Gastroesophageal sphincter (tissue), 4 donors: Measurements from ENCODE around the gene SCARB2. TPM values are rescaled to one million over a fixed set of nuclear protein-coding genes. Genes with fewer than 3 reads are reported as not detected.

Experiments used
- ATAC-seq: fragments of 150-250 bp; one replicate; pipeline ENCODE4 v1.9.1; 2016; ENCODE audit warnings: mild to moderate bottlenecking, moderate library complexity
- H3K27ac ChIP-seq, 4 donors: fragments of 200-600 bp; sonication (generic) in 3 of 4; 1 replicate in 3 of 4; 2 replicates in 1 of 4; pipeline ENCODE4 v1.5.1; 2016 to 2019
- H3K27me3 ChIP-seq: fragments of 200-600 bp; sonication (generic); one replicate; pipeline ENCODE4 v1.5.1; 2019
- H3K36me3 ChIP-seq, 2 donors: fragments of 200-600 bp; sonication (generic); one replicate each; pipeline ENCODE4 v1.5.1; 2019; ENCODE audit warnings: control low read depth in 1 of 2
- H3K4me1 ChIP-seq, 3 donors: fragments of 200-600 bp; sonication (generic); 1 replicate in 2 of 3; 2 replicates in 1 of 3; pipeline ENCODE4 v1.5.1; 2016 to 2019; ENCODE audit warnings: control low read depth in 2 of 3
- H3K4me3 ChIP-seq, 2 donors: fragments of 200-600 bp; sonication (generic); one replicate each; pipeline ENCODE4 v1.5.1; 2019; ENCODE audit warnings: mild to moderate bottlenecking in 1 of 2, moderate library complexity in 1 of 2
- H3K9me3 ChIP-seq, 3 donors: fragments of 200-600 bp; sonication (generic); one replicate each; pipeline ENCODE4 v1.5.1; 2017 to 2019; ENCODE audit warnings: control low read depth in 2 of 3
- EP300 ChIP-seq: sonication (generic); formaldehyde crosslinking; IDR thresholded peaks from one replicate; pipeline ENCODE4 v1.6.1; 2017; ENCODE audit warnings: antibody characterized with exemption, mild to moderate bottlenecking
- POLR2A ChIP-seq, 2 donors: fragments of 450-650 bp; IDR thresholded peaks; one replicate each; pipeline ENCODE4 v1.6.1; 2017; ENCODE audit warnings: antibody characterized with exemption in 2 of 2, mild to moderate bottlenecking in 2 of 2, moderate library complexity in 1 of 2
- POLR2AphosphoS5 ChIP-seq: sonication (generic); formaldehyde crosslinking; IDR thresholded peaks from one replicate; pipeline ENCODE4 v1.6.1; 2017; ENCODE audit warnings: antibody characterized with exemption
- WGBS, 2 donors: methylation state at CpG; one replicate each; pipeline ENCODE4 v1.1.5; 2018; ENCODE audit warnings: low coverage in 1 of 2; 5-methylcytosine and 5-hydroxymethylcytosine counted together
- total RNA-seq, 4 donors: library from RNA; depleted of rRNA; stranded (reverse); fragments of >200 nt; gene quantifications; one replicate each; pipeline ENCODE4 v1.1.0, GENCODE V29; 2016
- TF ChIP-seq, protein P1 (sequence below), 4 experiments: fragments of 200-600 bp in 2 of 4; fragments of 450-650 bp in 2 of 4; sonication (generic) in 1 of 4; IDR thresholded peaks; one replicate each; pipeline ENCODE4 v1.5.1; 2017 to 2019; ENCODE audit warnings: antibody characterized with exemption in 4 of 4, mild to moderate bottlenecking in 2 of 4, moderate library complexity in 2 of 4

Gene SCARB2
- total RNA-seq, 4 donors from 2014 or later, result 121 to 169 (median 130) TPM

DNA sequence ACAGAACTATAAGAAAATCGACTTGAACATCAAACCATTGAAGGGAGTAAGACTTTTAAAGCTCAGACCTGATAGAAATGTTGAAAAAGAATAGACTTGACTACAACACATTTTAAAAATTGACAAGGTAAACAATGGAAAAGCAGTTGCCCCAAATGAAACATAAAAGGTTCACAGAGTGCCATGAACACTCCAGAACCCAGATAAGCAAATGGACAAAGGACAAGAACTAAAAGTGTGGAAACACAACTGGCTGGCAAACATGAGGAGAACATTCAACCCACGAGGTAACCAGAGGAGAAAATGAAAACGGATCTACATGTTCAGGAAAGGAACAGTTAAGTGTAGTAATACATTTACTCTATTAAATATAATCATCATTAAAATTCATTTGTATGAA, 26.5 kb downstream of the SCARB2 start:
- no peak overlapping the region for H3K27ac ChIP-seq
- ATAC-seq, result no peak

DNA sequence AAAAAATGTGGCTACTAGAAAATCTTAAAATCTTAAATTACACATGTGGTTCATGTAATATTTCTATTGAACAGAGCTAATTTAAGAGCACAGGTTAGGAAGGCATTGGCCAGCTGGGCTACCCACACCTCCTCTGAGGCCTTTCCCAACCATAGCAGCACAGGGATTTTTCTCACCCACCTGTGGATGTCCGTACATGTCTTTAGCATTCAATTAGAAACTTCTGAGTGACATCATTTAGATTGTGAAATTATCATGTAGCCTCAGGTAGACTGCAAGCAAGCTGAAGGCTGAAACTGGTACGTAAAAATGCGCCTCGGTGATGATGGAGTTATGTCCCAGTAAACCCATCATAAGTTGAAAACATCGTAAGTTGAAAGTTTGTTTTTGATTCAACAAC, 31.2 kb downstream of the SCARB2 start:
- 90 to 93% methylated on average over 5 of the region's 5 CpGs for WGBS, 2 donors
- H3K36me3 ChIP-seq, result peaks cover 0 to 37% of the 10 kb centered on the region in 2 donors

More for the DNA sequence above, 26.5 kb downstream of the SCARB2 start:
- WGBS, 2 donors, result 16 to 36% methylated on average over 2 to 3 of the region's 3 CpGs
- TF ChIP-seq POLR2AphosphoS5 (no peak), EP300 (no peak), POLR2A (IDR thresholded peaks at IDR 0.05) (no peak)
- TF ChIP-seq, protein P1, sequence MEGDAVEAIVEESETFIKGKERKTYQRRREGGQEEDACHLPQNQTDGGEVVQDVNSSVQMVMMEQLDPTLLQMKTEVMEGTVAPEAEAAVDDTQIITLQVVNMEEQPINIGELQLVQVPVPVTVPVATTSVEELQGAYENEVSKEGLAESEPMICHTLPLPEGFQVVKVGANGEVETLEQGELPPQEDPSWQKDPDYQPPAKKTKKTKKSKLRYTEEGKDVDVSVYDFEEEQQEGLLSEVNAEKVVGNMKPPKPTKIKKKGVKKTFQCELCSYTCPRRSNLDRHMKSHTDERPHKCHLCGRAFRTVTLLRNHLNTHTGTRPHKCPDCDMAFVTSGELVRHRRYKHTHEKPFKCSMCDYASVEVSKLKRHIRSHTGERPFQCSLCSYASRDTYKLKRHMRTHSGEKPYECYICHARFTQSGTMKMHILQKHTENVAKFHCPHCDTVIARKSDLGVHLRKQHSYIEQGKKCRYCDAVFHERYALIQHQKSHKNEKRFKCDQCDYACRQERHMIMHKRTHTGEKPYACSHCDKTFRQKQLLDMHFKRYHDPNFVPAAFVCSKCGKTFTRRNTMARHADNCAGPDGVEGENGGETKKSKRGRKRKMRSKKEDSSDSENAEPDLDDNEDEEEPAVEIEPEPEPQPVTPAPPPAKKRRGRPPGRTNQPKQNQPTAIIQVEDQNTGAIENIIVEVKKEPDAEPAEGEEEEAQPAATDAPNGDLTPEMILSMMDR (IDR thresholded peaks at IDR 0.05), result no peak
- Histone ChIP-seq H3K4me1 (peaks cover 6 to 64% (median 7%) of the 10 kb centered on the region in 3 donors), H3K36me3 (peaks cover 0 to 33% of the 10 kb centered on the region in 2 donors), H3K4me3 (no peak overlapping the region), H3K27me3 (no peaks in the 10 kb centered on the region), H3K9me3 (no peaks in the 10 kb centered on the region)

DNA sequence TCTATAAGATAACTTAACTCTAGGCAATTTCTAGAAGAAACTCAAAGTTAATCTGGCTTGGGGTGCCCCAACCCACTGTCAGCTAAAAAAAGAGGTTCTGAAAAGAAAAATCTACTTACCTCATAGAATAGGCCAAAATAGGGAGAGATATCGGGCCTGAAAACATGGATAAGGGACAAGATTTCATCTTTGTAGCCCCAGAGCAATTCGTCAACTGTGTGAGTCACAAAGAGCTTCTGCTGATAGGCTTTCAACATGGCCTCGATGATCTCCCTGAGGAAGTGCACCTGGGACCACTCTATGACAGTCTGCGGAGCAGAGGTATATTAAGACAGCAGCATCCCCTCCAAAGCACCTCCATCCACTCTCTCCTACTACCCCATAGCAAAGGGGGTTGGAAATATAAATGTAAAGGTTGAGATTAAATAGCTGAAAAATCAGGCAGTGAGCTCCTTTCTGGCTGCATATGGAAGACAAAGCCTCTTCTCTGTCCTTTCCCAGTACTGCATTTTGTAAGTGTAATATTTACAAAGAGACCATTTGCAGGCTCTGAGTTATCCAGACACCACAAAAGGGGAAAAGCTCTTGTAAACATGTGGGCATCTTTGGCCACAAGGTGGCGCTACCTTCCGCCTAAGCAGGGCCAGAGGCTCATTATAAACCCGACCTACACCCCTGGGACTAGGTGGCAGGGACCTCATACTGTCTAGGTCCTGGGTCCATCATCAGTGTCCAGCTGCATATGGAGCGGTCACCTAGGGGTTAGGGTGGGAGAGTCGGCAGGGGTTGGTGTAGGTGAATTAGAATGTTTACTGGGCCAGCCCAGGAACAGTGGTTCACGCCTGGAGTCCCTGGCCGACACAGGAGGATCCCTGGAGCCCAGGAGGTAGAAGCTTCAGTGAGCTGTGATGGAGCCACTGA, 34.0 kb downstream of the SCARB2 start:
- Histone ChIP-seq H3K27ac (peak overlapping the region in 2 of 4 donors; percentile 33 to 35), H3K27me3 (no peaks in the 10 kb centered on the region), H3K4me1 (peaks cover 0 to 32% (median 2%) of the 10 kb centered on the region in 3 donors), H3K4me3 (no peak overlapping the region), H3K36me3 (peaks cover 0 to 47% of the 10 kb centered on the region in 2 donors), H3K9me3 (no peaks in the 10 kb centered on the region)
- TF ChIP-seq EP300, result no peak
- TF ChIP-seq, protein P1 (IDR thresholded peaks at IDR 0.05), result peak; percentile 77 to 91 (median 84)
- ATAC-seq, result peak; percentile 73
- 51 to 67% methylated on average over 2 to 9 of the region's 11 CpGs for WGBS, 2 donors

More for the DNA sequence above, 31.2 kb downstream of the SCARB2 start:
- ATAC-seq, result no peak
- Histone ChIP-seq H3K27me3 (no peaks in the 10 kb centered on the region), H3K9me3 (no peaks in the 10 kb centered on the region), H3K4me3 (no peak overlapping the region), H3K27ac (no peak overlapping the region), H3K4me1 (peaks cover 0 to 54% (median 2%) of the 10 kb centered on the region in 3 donors)
- no peak for TF ChIP-seq POLR2AphosphoS5
- no peak for TF ChIP-seq POLR2A (IDR thresholded peaks at IDR 0.05)
- TF ChIP-seq, protein P1 (IDR thresholded peaks at IDR 0.05), result no peak
- TF ChIP-seq EP300, result no peak

DNA sequence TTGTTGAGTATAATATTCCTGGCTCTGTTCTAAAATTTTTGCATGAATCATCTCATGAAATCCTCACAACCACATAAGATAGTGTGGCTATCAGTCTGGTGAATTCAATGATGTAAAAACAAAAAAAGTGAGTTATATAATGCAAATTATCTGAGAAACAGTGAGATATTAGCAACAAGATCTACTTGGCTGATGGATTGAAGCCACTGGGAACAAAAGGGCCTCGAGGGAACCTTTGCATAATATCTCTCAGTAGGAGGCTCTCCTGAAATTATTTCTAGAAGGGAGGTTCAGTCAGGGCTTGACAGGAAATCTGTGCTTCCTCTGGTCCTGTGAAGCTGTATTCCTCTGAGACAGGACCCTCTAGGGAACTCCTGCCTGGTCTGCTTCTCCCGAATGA, 35.3 kb downstream of the SCARB2 start:
- 31 to 53% methylated on average over 2 of the region's 2 CpGs for WGBS, 2 donors
- TF ChIP-seq POLR2AphosphoS5 (no peak), EP300 (no peak)
- no peak for ATAC-seq
- Histone ChIP-seq H3K4me3 (no peak overlapping the region), H3K36me3 (peaks cover 0 to 56% of the 10 kb centered on the region in 2 donors), H3K27ac (no peak overlapping the region), H3K9me3 (no peaks in the 10 kb centered on the region), H3K4me1 (peaks cover 0 to 22% (median 2%) of the 10 kb centered on the region in 3 donors), H3K27me3 (no peaks in the 10 kb centered on the region)

DNA sequence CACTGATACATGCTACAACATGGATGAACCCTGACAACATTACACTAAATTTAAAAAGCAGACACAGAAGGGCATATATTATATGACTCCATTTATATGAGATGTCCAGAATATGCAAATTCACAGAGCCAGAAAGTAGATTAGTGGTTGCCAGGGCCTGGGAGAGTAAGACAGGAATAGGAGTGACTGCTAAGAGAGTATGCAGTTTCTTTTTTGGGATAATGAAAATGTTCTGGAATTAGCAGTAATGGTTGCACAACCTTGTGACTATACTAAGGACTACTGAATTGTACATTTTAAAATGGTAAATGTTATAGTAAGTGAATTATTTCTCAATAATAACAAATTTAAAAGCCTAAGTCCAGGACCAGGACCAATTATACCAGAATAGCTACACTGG, 35.9 kb downstream of the SCARB2 start:
- Histone ChIP-seq H3K27ac (peak overlapping the region in 1 of 4 donors; percentile 4), H3K4me1 (peaks cover 0 to 20% (median 2%) of the 10 kb centered on the region in 3 donors), H3K9me3 (no peaks in the 10 kb centered on the region), H3K4me3 (no peak overlapping the region), H3K36me3 (peaks cover 0 to 62% of the 10 kb centered on the region in 2 donors), H3K27me3 (no peaks in the 10 kb centered on the region)
- ATAC-seq, result no peak
- TF ChIP-seq POLR2A (IDR thresholded peaks at IDR 0.05) (no peak), POLR2AphosphoS5 (no peak), EP300 (no peak)
- TF ChIP-seq, protein P1 (IDR thresholded peaks at IDR 0.05), result no peak
